Neural crest cell (in vitro differentiated cells): ENCODE data around the gene XRRA1. TPM values are rescaled to one million over a fixed set of nuclear protein-coding genes. Genes with fewer than 3 reads are reported as not detected.

Source experiments
- DNase-seq: peaks from one replicate; pipeline ENCODE4 v3.0.0; 2021; ENCODE audit warnings: low read depth, mixed read lengths, low spot score
- H3K27ac Mint-ChIP-seq: one replicate; pipeline ENCODE4 v1.8.0; 2021; ENCODE audit warnings: mild to moderate bottlenecking, mixed read lengths; ENCODE audit not compliant: unreplicated experiment
- H3K27me3 Mint-ChIP-seq: 2 replicates; pipeline ENCODE4 v1.8.0; 2021; ENCODE audit warnings: low read depth, mild to moderate bottlenecking, mixed read lengths
- H3K36me3 Mint-ChIP-seq: 2 replicates; pipeline ENCODE4 v1.8.0; 2021; ENCODE audit warnings: low read depth, mild to moderate bottlenecking, mixed read lengths
- H3K4me1 Mint-ChIP-seq: 2 replicates; pipeline ENCODE4 v1.8.0; 2021; ENCODE audit warnings: mixed read lengths
- H3K4me3 Mint-ChIP-seq: one replicate; pipeline ENCODE4 v1.8.0; 2021; ENCODE audit warnings: mild to moderate bottlenecking, mixed read lengths
- H3K9me3 Mint-ChIP-seq: 2 replicates; pipeline ENCODE4 v1.8.0; 2021; ENCODE audit warnings: mixed read lengths
- total RNA-seq: library from RNA; stranded (reverse); gene quantifications from 2 replicates; pipeline ENCODE4 v1.2.1, GENCODE V29; 2021
- TF ChIP-seq, protein P1 (sequence below): fragments of 200-600 bp; sonication (generic); conservative IDR thresholded peaks from 2 replicates; pipeline ENCODE4 v1.5.0; 2021; ENCODE audit warnings: antibody characterized with exemption, mild to moderate bottlenecking

The XRRA1 gene
- total RNA-seq, 1 donor from 2014 or later, result 8.3 TPM

DNA sequence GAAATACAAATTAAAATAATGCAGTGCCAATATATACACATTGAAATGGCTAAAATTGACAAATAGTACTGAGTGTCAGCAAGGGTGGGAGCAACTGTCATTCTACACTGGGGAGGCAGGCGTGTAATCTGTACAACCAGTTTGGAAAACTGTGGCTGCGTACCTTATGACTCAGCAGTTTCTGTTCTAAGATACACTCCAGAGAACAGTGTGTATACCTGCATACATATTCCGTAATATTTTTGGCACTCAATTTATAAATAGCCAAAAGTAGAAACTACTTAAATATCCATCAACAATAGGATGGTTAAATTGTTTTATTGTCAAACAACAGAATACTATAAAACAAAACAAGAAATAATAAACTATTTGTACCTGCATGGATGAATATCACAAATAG is 142.6 kb downstream of the XRRA1 start:
- Mint-ChIP-seq H3K27ac (no peak overlapping the region), H3K4me1 (no peaks in the 10 kb centered on the region), H3K36me3 (peaks cover 6% of the 10 kb centered on the region), H3K27me3 (no peaks in the 10 kb centered on the region), H3K9me3 (no peaks in the 10 kb centered on the region), H3K4me3 (no peak overlapping the region)
- no peak for DNase-seq
- TF ChIP-seq, protein P1, sequence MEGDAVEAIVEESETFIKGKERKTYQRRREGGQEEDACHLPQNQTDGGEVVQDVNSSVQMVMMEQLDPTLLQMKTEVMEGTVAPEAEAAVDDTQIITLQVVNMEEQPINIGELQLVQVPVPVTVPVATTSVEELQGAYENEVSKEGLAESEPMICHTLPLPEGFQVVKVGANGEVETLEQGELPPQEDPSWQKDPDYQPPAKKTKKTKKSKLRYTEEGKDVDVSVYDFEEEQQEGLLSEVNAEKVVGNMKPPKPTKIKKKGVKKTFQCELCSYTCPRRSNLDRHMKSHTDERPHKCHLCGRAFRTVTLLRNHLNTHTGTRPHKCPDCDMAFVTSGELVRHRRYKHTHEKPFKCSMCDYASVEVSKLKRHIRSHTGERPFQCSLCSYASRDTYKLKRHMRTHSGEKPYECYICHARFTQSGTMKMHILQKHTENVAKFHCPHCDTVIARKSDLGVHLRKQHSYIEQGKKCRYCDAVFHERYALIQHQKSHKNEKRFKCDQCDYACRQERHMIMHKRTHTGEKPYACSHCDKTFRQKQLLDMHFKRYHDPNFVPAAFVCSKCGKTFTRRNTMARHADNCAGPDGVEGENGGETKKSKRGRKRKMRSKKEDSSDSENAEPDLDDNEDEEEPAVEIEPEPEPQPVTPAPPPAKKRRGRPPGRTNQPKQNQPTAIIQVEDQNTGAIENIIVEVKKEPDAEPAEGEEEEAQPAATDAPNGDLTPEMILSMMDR, result no peak

DNA sequence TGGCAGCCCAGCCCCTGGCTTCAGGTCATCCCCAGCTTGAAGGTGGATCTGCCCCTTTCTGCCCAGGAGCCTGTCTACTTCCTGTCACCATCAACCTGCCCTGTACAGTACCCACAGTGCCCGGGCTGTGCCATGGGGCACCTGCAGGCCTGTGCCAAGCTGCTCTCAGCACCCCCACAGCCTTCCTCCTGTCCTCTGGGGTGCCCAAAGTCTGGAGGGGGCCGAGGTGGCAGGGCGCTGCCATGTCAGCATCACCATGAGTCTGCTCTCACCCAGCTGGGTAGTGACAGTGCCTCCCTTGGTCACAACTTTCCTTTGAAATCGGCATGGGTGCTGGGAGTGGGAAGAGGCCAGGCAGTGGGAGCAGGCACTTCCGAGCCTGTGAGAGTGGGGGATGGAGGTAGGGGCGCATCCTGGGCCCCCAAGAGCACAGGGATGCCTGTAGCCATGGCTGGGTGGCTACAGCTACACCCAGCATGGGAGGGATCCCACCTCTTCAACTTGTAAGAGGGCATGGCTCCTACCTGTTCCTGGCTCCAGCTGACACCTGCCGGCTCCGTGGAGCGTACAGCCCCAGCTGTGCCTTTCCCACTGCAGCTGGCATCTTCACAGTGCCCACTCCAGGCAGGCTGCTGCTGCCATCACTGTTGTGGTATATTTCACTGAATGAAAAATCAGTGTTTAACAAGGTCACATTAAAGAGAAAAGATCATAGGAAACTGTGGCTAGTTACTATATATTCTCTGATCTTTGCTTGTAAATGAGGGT is 157.4 kb downstream of the XRRA1 start:
- H3K36me3 Mint-ChIP-seq, result peaks cover 11% of the 10 kb centered on the region
- no peaks in the 10 kb centered on the region for H3K9me3 Mint-ChIP-seq
- no peak overlapping the region for H3K4me3 Mint-ChIP-seq
- H3K4me1 Mint-ChIP-seq, result no peaks in the 10 kb centered on the region
- TF ChIP-seq, protein P1, result no peak
- no peak for DNase-seq
- no peaks in the 10 kb centered on the region for H3K27me3 Mint-ChIP-seq
- no peak overlapping the region for H3K27ac Mint-ChIP-seq

Other genes starting within 250 kb of the XRRA1 start
- 0.35 and 0.55 TPM in 2 replicates for gene CHRDL2, start 217.7 kb downstream of the XRRA1 start, total RNA-seq
- gene RNF169, start 200.2 kb downstream of the XRRA1 start, total RNA-seq, result 23.4 and 23.5 TPM in 2 replicates
- 186 and 197 TPM in 2 replicates for gene SPCS2, start 175 bp upstream of the XRRA1 start, total RNA-seq
- gene NEU3, start 39.8 kb upstream of the XRRA1 start, total RNA-seq, result 11.3 and 12.7 TPM in 2 replicates
- gene OR2AT4, start 147.8 kb upstream of the XRRA1 start, total RNA-seq, result not detected in 2 replicates
- gene SLCO2B1, start 202.0 kb upstream of the XRRA1 start, total RNA-seq, result not detected in 2 replicates